ENCODE measurements around the gene RHBDD3.
"Not testable (repeated sequence)": the region's sequence is repeated elsewhere in the genome, so short reads cannot be mapped to it uniquely, and the experiment has no call there.

Gene RHBDD3

DNA sequence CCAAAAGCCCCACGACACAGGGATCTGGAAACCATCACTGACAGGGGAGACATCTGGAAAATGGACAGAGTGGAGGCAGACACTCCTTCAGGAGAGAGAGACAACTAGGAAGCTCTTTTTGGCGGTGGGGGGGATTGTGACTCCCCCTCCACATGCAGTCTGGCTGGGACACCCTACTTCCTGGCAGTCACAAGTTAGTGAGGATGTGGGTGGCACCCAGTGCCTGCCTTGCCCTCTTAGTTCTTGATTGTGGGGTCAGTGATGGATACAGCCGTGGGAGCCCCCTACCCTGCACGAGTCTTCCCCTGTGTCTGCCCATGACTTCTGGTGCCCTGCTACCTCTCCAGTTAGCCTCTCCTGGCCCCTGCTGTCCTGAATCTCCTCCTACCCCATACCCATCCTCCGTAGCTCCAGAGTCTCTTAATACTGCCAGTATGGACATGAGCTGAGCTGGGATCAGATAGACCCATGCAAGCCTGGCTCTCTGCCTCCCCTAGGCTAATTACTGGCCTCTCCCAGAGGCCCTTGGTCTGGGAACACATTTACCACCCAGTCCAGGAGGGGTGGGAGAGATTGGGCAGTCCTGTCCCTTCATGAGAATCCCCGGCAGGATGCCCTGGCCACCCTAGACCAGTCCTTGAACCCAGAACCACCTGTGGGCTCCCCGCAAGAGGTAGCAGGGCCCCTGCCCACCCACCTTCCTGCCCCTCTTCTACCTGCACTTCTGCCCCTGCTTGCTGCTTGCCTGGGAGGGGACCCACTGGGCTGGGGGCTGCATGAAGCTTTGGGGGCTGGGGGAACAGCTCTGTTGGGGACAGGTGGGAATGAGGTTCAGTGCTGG, 22.8 kb downstream of the RHBDD3 start:
- no peak overlapping the region for H3K56ac ChIP-seq (ENCODE audit: low read length)
- H2BK120ac ChIP-seq (ENCODE audit: low read depth, low read length), result no peak overlapping the region
- H3K9ac ChIP-seq (ENCODE audit: low read length), result no peak overlapping the region
- no peak overlapping the region for H3K27ac ChIP-seq (ENCODE audit: low read depth, low read length)
- H3K4me3 ChIP-seq (ENCODE audit: low read length), result no peak overlapping the region
- no peak overlapping the region for H2BK15ac ChIP-seq (replicated peaks; ENCODE audit: low read depth)
- no peaks in the 10 kb centered on the region for H3K27me3 ChIP-seq (ENCODE audit: insufficient read depth, low read length, poor library complexity)
- no peak overlapping the region for H2BK5ac ChIP-seq (ENCODE audit: low read length)
- no peaks in the 10 kb centered on the region for H3K79me2 ChIP-seq (ENCODE audit: control insufficient read depth, insufficient read depth, low read length)
- H2AK5ac ChIP-seq (ENCODE audit: low read length), result no peak overlapping the region
- H4K8ac ChIP-seq (ENCODE audit: low read depth, low read length), result no peak overlapping the region
- whole genome bisulfite sequencing (ENCODE audit: extremely low coverage, insufficient coverage, low lambda C conversion rate), result no CpG with 5 or more reads among the region's 7 CpGs
- no peaks in the 10 kb centered on the region for H3K36me3 ChIP-seq (ENCODE audit: control insufficient read depth, insufficient read depth, low read length)
- no peak overlapping the region for H3K4ac ChIP-seq (ENCODE audit: low read depth, low read length)
- no peaks in the 10 kb centered on the region for H3K79me1 ChIP-seq (ENCODE audit: low read length)
- no peak overlapping the region for H3K4me2 ChIP-seq (ENCODE audit: low read length)
- H3K4me1 ChIP-seq (ENCODE audit: control insufficient read depth, low read depth, low read length), result no peaks in the 10 kb centered on the region
- no peak overlapping the region for H3K23ac ChIP-seq (ENCODE audit: low read length)
- H4K5ac ChIP-seq (ENCODE audit: low read length), result no peak overlapping the region
- H3K18ac ChIP-seq (ENCODE audit: low read length), result no peak overlapping the region
- no peak for DNase-seq

DNA sequence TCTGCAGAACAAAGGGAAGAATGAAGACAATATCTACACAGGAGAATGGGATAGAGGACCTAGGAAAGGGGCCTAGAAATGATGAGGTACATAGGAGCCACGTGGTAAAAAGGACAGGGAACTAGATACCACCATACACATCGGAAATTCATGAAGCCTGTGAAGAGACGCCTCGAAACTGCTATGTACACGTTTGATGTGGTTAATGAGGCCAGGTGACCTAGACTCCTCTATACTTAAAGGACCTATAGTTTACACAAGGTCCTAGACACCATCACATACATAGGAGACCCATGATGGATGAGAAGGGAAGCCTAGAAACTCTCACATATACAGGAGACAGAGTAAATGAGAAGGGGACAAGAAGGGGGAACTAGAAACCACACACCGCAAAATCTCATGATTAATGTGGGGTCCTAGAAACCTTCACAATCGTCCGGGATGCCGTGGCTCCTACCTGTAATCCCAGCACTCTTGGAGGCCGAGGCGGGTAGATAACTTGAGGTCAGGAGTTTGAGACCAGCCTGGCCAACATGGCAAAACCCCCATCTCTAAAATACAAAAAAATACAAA, 23.8 kb downstream of the RHBDD3 start:
- Histone ChIP-seq H2BK120ac (ENCODE audit: low read depth, low read length) (no peak overlapping the region), H3K79me2 (ENCODE audit: control insufficient read depth, insufficient read depth, low read length) (no peaks in the 10 kb centered on the region), H4K5ac (ENCODE audit: low read length) (no peak overlapping the region), H3K18ac (ENCODE audit: low read length) (no peak overlapping the region), H3K4ac (ENCODE audit: low read depth, low read length) (no peak overlapping the region), H3K56ac (ENCODE audit: low read length) (no peak overlapping the region), H3K23ac (ENCODE audit: low read length) (no peak overlapping the region), H3K27me3 (ENCODE audit: insufficient read depth, low read length, poor library complexity) (no peaks in the 10 kb centered on the region), H2BK15ac (replicated peaks; ENCODE audit: low read depth) (no peak overlapping the region), H3K4me3 (ENCODE audit: low read length) (no peak overlapping the region), H3K27ac (ENCODE audit: low read depth, low read length) (no peak overlapping the region), H3K36me3 (ENCODE audit: control insufficient read depth, insufficient read depth, low read length) (no peaks in the 10 kb centered on the region), H2AK5ac (ENCODE audit: low read length) (no peak overlapping the region), H4K8ac (ENCODE audit: low read depth, low read length) (no peak overlapping the region), H3K4me1 (ENCODE audit: control insufficient read depth, low read depth, low read length) (no peaks in the 10 kb centered on the region), H3K4me2 (ENCODE audit: low read length) (no peak overlapping the region), H3K9ac (ENCODE audit: low read length) (no peak overlapping the region), H2BK5ac (ENCODE audit: low read length) (no peak overlapping the region), H3K79me1 (ENCODE audit: low read length) (no peaks in the 10 kb centered on the region)
- DNase-seq, result no peak
- WGBS (ENCODE audit: extremely low coverage, insufficient coverage, low lambda C conversion rate), result no CpG with 5 or more reads among the region's 11 CpGs

DNA sequence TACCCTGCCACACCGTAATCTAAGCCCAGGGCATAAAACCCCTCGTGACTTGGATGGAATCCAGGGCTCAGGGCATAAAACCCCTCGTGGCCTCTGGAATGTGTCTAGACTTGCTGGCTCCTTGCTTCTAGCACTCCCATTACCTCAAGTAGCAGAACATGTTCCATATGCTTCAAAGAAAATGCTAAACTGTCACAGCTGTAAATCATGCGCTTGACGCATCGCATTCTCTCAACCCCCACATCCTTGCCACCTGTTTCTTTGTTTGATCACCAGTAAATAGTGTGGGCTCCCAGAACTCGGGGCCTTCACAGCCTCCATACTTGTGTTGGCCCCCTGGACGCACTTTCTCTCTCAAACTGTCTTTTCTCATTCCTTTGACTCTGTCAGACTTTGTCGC, 27.3 kb downstream of the RHBDD3 start:
- not testable (repeated sequence) for H3K27ac ChIP-seq (ENCODE audit: low read depth, low read length); DNase-seq; H3K9ac ChIP-seq (ENCODE audit: low read length)

DNA sequence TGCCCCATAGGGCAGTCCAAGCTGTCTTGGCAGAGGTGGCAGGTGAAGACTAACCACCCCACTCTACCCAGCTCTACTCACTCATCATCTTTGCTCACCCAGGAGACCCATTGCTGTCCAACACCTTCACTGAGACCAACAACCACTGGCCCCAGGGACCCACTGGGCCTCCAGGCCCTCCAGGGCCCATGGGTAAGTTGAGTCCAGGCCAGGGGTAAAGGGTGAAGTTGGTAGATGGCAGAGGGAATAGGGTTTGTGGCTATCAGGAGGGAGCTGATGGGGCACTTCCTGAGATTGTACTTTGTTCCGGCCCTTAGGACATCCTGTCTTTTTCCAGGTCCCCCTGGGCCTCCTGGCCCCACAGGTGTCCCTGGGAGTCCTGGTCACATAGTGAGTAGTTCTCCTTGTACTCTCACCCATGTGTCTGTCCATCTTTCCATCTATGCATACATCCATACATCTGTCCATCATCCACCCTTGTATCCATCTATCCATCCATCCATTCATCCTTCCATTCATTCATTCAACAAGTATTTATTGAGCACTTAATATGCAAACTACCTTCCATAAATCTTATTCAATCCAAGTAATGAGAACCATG, 34.4 kb downstream of the RHBDD3 start:
- no peaks in the 10 kb centered on the region for H3K4me1 ChIP-seq (ENCODE audit: control insufficient read depth, low read depth, low read length)
- H3K4me2 ChIP-seq (ENCODE audit: low read length), result no peak overlapping the region
- no peak for DNase-seq
- no peak overlapping the region for H2AK5ac ChIP-seq (ENCODE audit: low read length)
- no peak overlapping the region for H2BK120ac ChIP-seq (ENCODE audit: low read depth, low read length)
- no peak overlapping the region for H3K9ac ChIP-seq (ENCODE audit: low read length)
- no peaks in the 10 kb centered on the region for H3K79me2 ChIP-seq (ENCODE audit: control insufficient read depth, insufficient read depth, low read length)
- no peaks in the 10 kb centered on the region for H3K79me1 ChIP-seq (ENCODE audit: low read length)
- H3K4me3 ChIP-seq (ENCODE audit: low read length), result no peak overlapping the region
- no peak overlapping the region for H3K4ac ChIP-seq (ENCODE audit: low read depth, low read length)
- no peak overlapping the region for H2BK5ac ChIP-seq (ENCODE audit: low read length)
- no peaks in the 10 kb centered on the region for H3K27me3 ChIP-seq (ENCODE audit: insufficient read depth, low read length, poor library complexity)
- H4K5ac ChIP-seq (ENCODE audit: low read length), result no peak overlapping the region
- no peak overlapping the region for H3K27ac ChIP-seq (ENCODE audit: low read depth, low read length)
- WGBS (ENCODE audit: extremely low coverage, insufficient coverage, low lambda C conversion rate), result no CpG with 5 or more reads among the region's 1 CpG
- no peak overlapping the region for H2BK15ac ChIP-seq (replicated peaks; ENCODE audit: low read depth)
- no peak overlapping the region for H3K23ac ChIP-seq (ENCODE audit: low read length)
- H3K56ac ChIP-seq (ENCODE audit: low read length), result no peak overlapping the region
- H3K18ac ChIP-seq (ENCODE audit: low read length), result no peak overlapping the region
- no peaks in the 10 kb centered on the region for H3K36me3 ChIP-seq (ENCODE audit: control insufficient read depth, insufficient read depth, low read length)
- H4K8ac ChIP-seq (ENCODE audit: low read depth, low read length), result no peak overlapping the region

More for the DNA sequence above, 27.3 kb downstream of the RHBDD3 start:
- H3K4me3 ChIP-seq (ENCODE audit: low read length); H3K36me3 ChIP-seq (ENCODE audit: control insufficient read depth, insufficient read depth, low read length); H4K8ac ChIP-seq (ENCODE audit: low read depth, low read length); H3K4ac ChIP-seq (ENCODE audit: low read depth, low read length); H4K5ac ChIP-seq (ENCODE audit: low read length); H2BK15ac ChIP-seq (replicated peaks; ENCODE audit: low read depth); H3K56ac ChIP-seq (ENCODE audit: low read length); H3K27me3 ChIP-seq (ENCODE audit: insufficient read depth, low read length, poor library complexity); H3K23ac ChIP-seq (ENCODE audit: low read length); H2AK5ac ChIP-seq (ENCODE audit: low read length); H3K79me2 ChIP-seq (ENCODE audit: control insufficient read depth, insufficient read depth, low read length); H3K18ac ChIP-seq (ENCODE audit: low read length); H3K4me1 ChIP-seq (ENCODE audit: control insufficient read depth, low read depth, low read length); H2BK120ac ChIP-seq (ENCODE audit: low read depth, low read length); H2BK5ac ChIP-seq (ENCODE audit: low read length); H3K4me2 ChIP-seq (ENCODE audit: low read length); H3K79me1 ChIP-seq (ENCODE audit: low read length): not testable (repeated sequence)
- WGBS (ENCODE audit: extremely low coverage, insufficient coverage, low lambda C conversion rate), result no CpG with 5 or more reads among the region's 9 CpGs

DNA sequence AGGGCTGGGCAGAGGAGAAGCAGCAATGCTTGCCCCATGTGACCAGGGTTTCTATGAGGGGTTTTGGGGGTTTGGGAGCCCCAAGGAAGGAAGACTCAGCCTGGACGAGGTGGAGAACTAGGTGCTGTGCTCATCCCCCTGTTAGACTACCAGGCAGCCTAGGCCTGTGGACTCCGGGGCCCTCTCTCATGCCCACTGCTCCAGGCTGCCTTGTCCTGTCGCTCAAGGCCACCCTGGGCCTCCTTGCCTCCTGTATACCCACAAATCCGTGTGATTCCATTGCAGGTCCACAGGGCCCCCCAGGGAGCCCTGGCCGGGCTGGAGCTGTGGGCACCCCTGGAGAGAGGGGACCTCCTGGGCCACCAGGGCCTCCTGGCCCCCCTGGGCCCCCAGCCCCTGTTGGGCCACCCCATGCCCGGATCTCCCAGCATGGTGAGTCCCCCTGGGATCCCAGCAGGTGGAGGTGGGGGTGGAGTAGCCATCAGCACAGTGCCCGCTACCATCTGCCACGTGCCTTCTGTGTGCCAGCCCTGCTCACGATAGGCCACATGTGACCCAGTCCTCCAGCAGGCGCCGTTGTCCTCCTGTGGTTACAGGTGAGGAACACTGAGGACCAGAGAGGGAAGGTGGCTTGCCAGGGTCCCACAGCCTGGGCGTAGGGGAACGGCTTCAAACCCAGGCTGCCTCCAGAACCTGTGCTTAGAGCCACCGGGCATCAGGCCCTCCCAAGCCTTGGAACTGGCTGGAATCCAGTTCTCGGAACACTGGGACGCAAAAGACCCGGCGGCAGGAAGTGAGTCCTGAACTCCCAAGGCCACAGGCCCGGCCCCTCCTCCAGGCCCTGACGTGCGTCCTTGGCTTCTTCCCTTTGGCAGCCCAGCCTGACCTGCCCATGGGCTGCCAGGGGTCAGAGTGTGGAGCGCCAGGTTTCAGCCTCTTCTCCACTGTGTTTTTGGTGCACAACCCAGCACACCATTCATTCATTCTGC, 35.5 kb downstream of the RHBDD3 start:
- no CpG with 5 or more reads among the region's 22 CpGs for WGBS (ENCODE audit: extremely low coverage, insufficient coverage, low lambda C conversion rate)
- DNase-seq, result no peak
- H3K4me2 ChIP-seq (ENCODE audit: low read length), result no peak overlapping the region

More for the DNA sequence above, 35.5 kb downstream of the RHBDD3 start:
- H3K56ac ChIP-seq (ENCODE audit: low read length), result no peak overlapping the region
- H2BK5ac ChIP-seq (ENCODE audit: low read length), result no peak overlapping the region
- H3K18ac ChIP-seq (ENCODE audit: low read length), result no peak overlapping the region
- no peak overlapping the region for H2BK120ac ChIP-seq (ENCODE audit: low read depth, low read length)
- H3K36me3 ChIP-seq (ENCODE audit: control insufficient read depth, insufficient read depth, low read length), result no peaks in the 10 kb centered on the region
- H4K5ac ChIP-seq (ENCODE audit: low read length), result no peak overlapping the region
- H3K27ac ChIP-seq (ENCODE audit: low read depth, low read length), result no peak overlapping the region
- H3K4ac ChIP-seq (ENCODE audit: low read depth, low read length), result no peak overlapping the region
- no peaks in the 10 kb centered on the region for H3K79me2 ChIP-seq (ENCODE audit: control insufficient read depth, insufficient read depth, low read length)
- H2AK5ac ChIP-seq (ENCODE audit: low read length), result no peak overlapping the region
- no peak overlapping the region for H2BK15ac ChIP-seq (replicated peaks; ENCODE audit: low read depth)
- no peaks in the 10 kb centered on the region for H3K27me3 ChIP-seq (ENCODE audit: insufficient read depth, low read length, poor library complexity)
- H3K9ac ChIP-seq (ENCODE audit: low read length), result no peak overlapping the region
- H3K4me3 ChIP-seq (ENCODE audit: low read length), result no peak overlapping the region
- no peak overlapping the region for H3K23ac ChIP-seq (ENCODE audit: low read length)
- H4K8ac ChIP-seq (ENCODE audit: low read depth, low read length), result no peak overlapping the region
- no peaks in the 10 kb centered on the region for H3K4me1 ChIP-seq (ENCODE audit: control insufficient read depth, low read depth, low read length)
- no peaks in the 10 kb centered on the region for H3K79me1 ChIP-seq (ENCODE audit: low read length)

All from mesendoderm (in vitro differentiated cells).